C4-2B (cell line): ENCODE measurements around the gene FNDC10.

Source experiments
- CTCF ChIP-seq: fragments of 450-650 bp; conservative IDR thresholded peaks from 2 replicates; pipeline ENCODE4 v1.5.1; 2017; ENCODE audit warnings: mild to moderate bottlenecking
- ZFX ChIP-seq: fragments of 450-650 bp; IDR thresholded peaks from 2 replicates; pipeline ENCODE4 v1.6.1; 2017

- no peak for TF ChIP-seq CTCF
- TF ChIP-seq ZFX, result no peak
These were observed 31.2 kb upstream of the FNDC10 start for GRCh38 chr1:1630965-1631781.
